Tibial nerve (tissue), 3 donors: ENCODE data around the gene PLBD1.

Experiments used
- POLR2A ChIP-seq, 2 donors: fragments of 450-650 bp; IDR thresholded peaks; one replicate each; pipeline ENCODE4 v1.6.1; 2017; ENCODE audit warnings: antibody characterized with exemption in 2 of 2, mild to moderate bottlenecking in 2 of 2, moderate library complexity in 2 of 2
- TF ChIP-seq, protein P1 (sequence below), 5 experiments: fragments of 200-600 bp in 3 of 5; fragments of 450-650 bp in 2 of 5; sonication (generic) in 3 of 5; IDR thresholded peaks; one replicate each; pipeline ENCODE4 v1.5.1; 2016 to 2019; ENCODE audit warnings: antibody characterized with exemption in 5 of 5, mild to moderate bottlenecking in 3 of 5, moderate library complexity in 2 of 5

- TF ChIP-seq POLR2A (IDR thresholded peaks at IDR 0.05) = no peak
- TF ChIP-seq, protein P1, sequence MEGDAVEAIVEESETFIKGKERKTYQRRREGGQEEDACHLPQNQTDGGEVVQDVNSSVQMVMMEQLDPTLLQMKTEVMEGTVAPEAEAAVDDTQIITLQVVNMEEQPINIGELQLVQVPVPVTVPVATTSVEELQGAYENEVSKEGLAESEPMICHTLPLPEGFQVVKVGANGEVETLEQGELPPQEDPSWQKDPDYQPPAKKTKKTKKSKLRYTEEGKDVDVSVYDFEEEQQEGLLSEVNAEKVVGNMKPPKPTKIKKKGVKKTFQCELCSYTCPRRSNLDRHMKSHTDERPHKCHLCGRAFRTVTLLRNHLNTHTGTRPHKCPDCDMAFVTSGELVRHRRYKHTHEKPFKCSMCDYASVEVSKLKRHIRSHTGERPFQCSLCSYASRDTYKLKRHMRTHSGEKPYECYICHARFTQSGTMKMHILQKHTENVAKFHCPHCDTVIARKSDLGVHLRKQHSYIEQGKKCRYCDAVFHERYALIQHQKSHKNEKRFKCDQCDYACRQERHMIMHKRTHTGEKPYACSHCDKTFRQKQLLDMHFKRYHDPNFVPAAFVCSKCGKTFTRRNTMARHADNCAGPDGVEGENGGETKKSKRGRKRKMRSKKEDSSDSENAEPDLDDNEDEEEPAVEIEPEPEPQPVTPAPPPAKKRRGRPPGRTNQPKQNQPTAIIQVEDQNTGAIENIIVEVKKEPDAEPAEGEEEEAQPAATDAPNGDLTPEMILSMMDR (IDR thresholded peaks at IDR 0.05) = no peak
Measured at GRCh38 chr12:14537088-14537487, 30.6 kb downstream of the PLBD1 start.
